ENCODE results near the gene CARNS1. TPM values are rescaled to one million over a fixed set of nuclear protein-coding genes. Genes with fewer than 3 reads are reported as not detected.
A peak's percentile ranks its signal among the peaks of the same experiment; 100 is the strongest.
"Not testable (repeated sequence)": the region's sequence is repeated elsewhere in the genome, so short reads cannot be mapped to it uniquely, and the experiment has no call there.

Gene CARNS1
- total and polyA plus RNA-seq, 7 experiments from 2014 or later = 0.53 to 14.2 (median 4.3) TPM

- Mint-ChIP-seq H3K27ac (peak overlapping the region; percentile 66 to 97 (median 95)), H3K36me3 (peaks cover 0 to 49% (median 7%) of the 10 kb centered on the region in 5 donors)
- ATAC-seq = not testable (repeated sequence)
Measured at GRCh38 chr11:67402192-67402839, 13.2 kb upstream of the CARNS1 start.

GRCh38 chr11:67403085-67403484 is 12.4 kb upstream of the CARNS1 start:
- Histone ChIP-seq H3K27ac (ENCODE audit: low read depth, low read length) (peak overlapping the region; percentile 87), H3K4me3 (ENCODE audit: low read length) (peak overlapping the region; percentile 98), H3K36me3 (ENCODE audit: control insufficient read depth in 2 of 3, insufficient read depth in 3 of 3, low read length in 3 of 3) (peaks cover 8 to 45% (median 15%) of the 10 kb centered on the region in 3 experiments), H3K4me1 (ENCODE audit: control insufficient read depth in 2 of 2, insufficient read depth in 2 of 2, low read length in 2 of 2) (peaks cover 61 to 63% of the 10 kb centered on the region in 2 donors)
- Mint-ChIP-seq H3K4me1 (peaks cover 24 to 59% (median 52%) of the 10 kb centered on the region in 7 donors), H3K4me3 (peak overlapping the region; percentile 90 to 100 (median 98)), H3K36me3 (peaks cover 0 to 48% (median 9%) of the 10 kb centered on the region in 5 donors), H3K27ac (peak overlapping the region; percentile 85 to 97 (median 95))
- intact Hi-C loops (cut with micrococcal nuclease) = loop anchor here (1.0 to 5.0 kb wide), 10 partner anchors 8 to 229 kb away; partner anchors contain the start of genes PTPRCAP (in 2 of the 2), AIP (in 1 of the 2) and RPS6KB2 (in 1 of the 2)
- H3K9me3 Mint-ChIP-seq; ATAC-seq; H3K9me3 ChIP-seq (ENCODE audit: control insufficient read depth in 2 of 3, low read length in 3 of 3); H3K27me3 ChIP-seq (ENCODE audit: control insufficient read depth in 2 of 2, insufficient read depth in 2 of 2, low read length in 2 of 2); DNase-seq; H3K27me3 Mint-ChIP-seq: not testable (repeated sequence)
- ChIA-PET CTCF (interaction anchor here (1.0 to 6.4 kb wide), 11 partner anchors 10 to 81 kb away, joined by 3 to 67 read pairs (median 6); partner anchors contain the start of genes PTPRCAP and RAD9A), POLR2A (interaction anchor here (0.8 to 25.4 kb wide), 20 partner anchors 12 to 282 kb away, joined by 3 to 1530 read pairs (median 6); partner anchors contain the start of genes AIP, CARNS1, POLD4 and PTPRCAP)

More at GRCh38 chr11:67402192-67402839, 13.2 kb upstream of the CARNS1 start:
- not testable (repeated sequence) for H3K9me3 Mint-ChIP-seq; H3K27me3 Mint-ChIP-seq; H3K27me3 ChIP-seq (ENCODE audit: control insufficient read depth in 2 of 2, insufficient read depth in 2 of 2, low read length in 2 of 2); H3K9me3 ChIP-seq (ENCODE audit: control insufficient read depth in 2 of 3, low read length in 3 of 3)
- intact Hi-C loops (cut with micrococcal nuclease) = loop anchor here (1.0 to 5.0 kb wide), 6 partner anchors 19 to 230 kb away; partner anchors contain the start of genes AIP (in 1 of the 2) and RPS6KB2 (in 1 of the 2)
- DNase-seq = peak in 2 of 9 donors; percentile 13 to 38
- ChIA-PET POLR2A (interaction anchor here (0.6 to 25.4 kb wide), 26 partner anchors 9 to 281 kb away, joined by 3 to 1530 read pairs (median 6); partner anchors contain the start of genes AIP, ANKRD13D, CARNS1 and PITPNM1), CTCF (interaction anchor here (0.6 to 6.4 kb wide), 14 partner anchors 11 to 260 kb away, joined by 3 to 67 read pairs (median 4); partner anchors contain the start of genes PITPNM1 and PTPRCAP)
- Histone ChIP-seq H3K27ac (ENCODE audit: low read depth, low read length) (peak overlapping the region; percentile 87), H3K4me1 (ENCODE audit: control insufficient read depth in 2 of 2, insufficient read depth in 2 of 2, low read length in 2 of 2) (peaks cover 58 to 63% of the 10 kb centered on the region in 2 donors), H3K36me3 (ENCODE audit: control insufficient read depth in 2 of 3, insufficient read depth in 3 of 3, low read length in 3 of 3) (peaks cover 14 to 53% (median 19%) of the 10 kb centered on the region in 3 experiments), H3K4me3 (ENCODE audit: low read length) (peak overlapping the region; percentile 98)
- Mint-ChIP-seq H3K4me3 (peak overlapping the region; percentile 72 to 100 (median 96)), H3K4me1 (peaks cover 23 to 59% (median 52%) of the 10 kb centered on the region in 7 donors)

DNA sequence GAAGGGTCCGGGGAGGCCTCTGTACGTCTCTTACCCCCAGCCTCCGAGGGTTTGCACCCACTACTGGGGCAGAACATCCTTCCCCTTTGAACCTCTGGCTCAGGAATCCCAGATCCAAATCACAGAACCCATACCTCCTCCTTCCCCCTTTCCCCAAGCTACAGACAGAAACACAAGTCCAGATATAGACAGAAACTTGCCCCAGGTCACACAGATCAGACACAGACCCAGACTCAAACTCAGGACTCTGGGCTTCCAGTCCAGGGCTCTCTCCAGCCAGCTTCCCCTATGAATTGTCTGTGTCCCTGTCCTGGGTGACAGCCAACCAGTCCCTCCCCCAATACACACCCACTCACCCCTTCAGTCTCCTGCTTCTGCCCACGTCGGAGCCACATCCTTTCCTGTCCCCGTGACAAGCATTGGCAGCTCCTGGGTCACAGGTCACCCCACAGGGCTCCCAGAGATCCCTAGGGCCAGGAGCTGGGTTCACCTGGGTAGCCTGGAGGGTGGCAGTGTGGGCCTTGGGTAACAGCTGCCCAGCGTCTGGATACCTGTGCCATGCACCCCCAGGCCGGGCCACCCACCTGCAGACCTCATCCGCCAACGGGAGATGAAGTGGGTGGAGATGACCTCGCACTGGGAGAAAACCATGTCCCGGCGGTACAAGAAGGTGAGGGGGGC is 10.8 kb upstream of the CARNS1 start:
- intact Hi-C loops (cut with micrococcal nuclease) = loop anchor here (5.0 kb wide), 2 partner anchors 132 to 228 kb away; no protein-coding TSS in a partner anchor
- H3K4me1 Mint-ChIP-seq = peaks cover 23 to 63% (median 53%) of the 10 kb centered on the region in 7 donors
- no peaks in the 10 kb centered on the region for H3K9me3 ChIP-seq (ENCODE audit: control insufficient read depth in 2 of 3, low read length in 3 of 3)
- H3K27me3 Mint-ChIP-seq = no peaks in the 10 kb centered on the region
- H3K36me3 Mint-ChIP-seq = peaks cover 0 to 51% (median 11%) of the 10 kb centered on the region in 5 donors
- H3K36me3 ChIP-seq (ENCODE audit: control insufficient read depth in 2 of 3, insufficient read depth in 3 of 3, low read length in 3 of 3) = peaks cover 0 to 32% (median 5%) of the 10 kb centered on the region in 3 experiments
- DNase-seq = peak in 6 of 9 donors; percentile 42 to 68 (median 51)
- H3K27me3 ChIP-seq (ENCODE audit: control insufficient read depth in 2 of 2, insufficient read depth in 2 of 2, low read length in 2 of 2) = no peaks in the 10 kb centered on the region
- POLR2A ChIA-PET = interaction anchor here (0.6 to 25.4 kb wide), 20 partner anchors 8 to 165 kb away, joined by 3 to 1530 read pairs (median 4); partner anchors contain the start of genes AIP, CARNS1, POLD4 and PTPRCAP
- peak overlapping the region; percentile 98 for H3K4me3 ChIP-seq (ENCODE audit: low read length)
- peak overlapping the region; percentile 87 for H3K27ac ChIP-seq (ENCODE audit: low read depth, low read length)
- CTCF ChIA-PET = interaction anchor here (1.0 to 6.4 kb wide), 9 partner anchors 8 to 64 kb away, joined by 3 to 67 read pairs (median 6); partner anchors contain the start of genes PTPRCAP and RAD9A
- peak overlapping the region; percentile 90 to 100 (median 98) for H3K4me3 Mint-ChIP-seq
- H3K9me3 Mint-ChIP-seq = peaks cover 0 to 3% (median 0%) of the 10 kb centered on the region in 11 donors
- peak overlapping the region; percentile 85 to 96 (median 95) for H3K27ac Mint-ChIP-seq
- H3K4me1 ChIP-seq (ENCODE audit: control insufficient read depth in 2 of 2, insufficient read depth in 2 of 2, low read length in 2 of 2) = peaks cover 65 to 73% of the 10 kb centered on the region in 2 donors
- ATAC-seq = no peak

GRCh38 chr11:67405196-67405567 is 10.3 kb upstream of the CARNS1 start:
- Mint-ChIP-seq H3K4me1 (peaks cover 23 to 65% (median 56%) of the 10 kb centered on the region in 7 donors), H3K36me3 (peaks cover 0 to 54% (median 11%) of the 10 kb centered on the region in 5 donors), H3K9me3 (peaks cover 0 to 3% (median 0%) of the 10 kb centered on the region in 11 donors), H3K27ac (peak overlapping the region; percentile 85 to 96 (median 95)), H3K27me3 (no peaks in the 10 kb centered on the region), H3K4me3 (peak overlapping the region; percentile 90 to 100 (median 98))
- intact Hi-C loops (cut with micrococcal nuclease) = no loop called here
- Histone ChIP-seq H3K9me3 (ENCODE audit: control insufficient read depth in 2 of 3, low read length in 3 of 3) (no peaks in the 10 kb centered on the region), H3K36me3 (ENCODE audit: control insufficient read depth in 2 of 3, insufficient read depth in 3 of 3, low read length in 3 of 3) (peaks cover 0 to 32% (median 5%) of the 10 kb centered on the region in 3 experiments), H3K27me3 (ENCODE audit: control insufficient read depth in 2 of 2, insufficient read depth in 2 of 2, low read length in 2 of 2) (no peaks in the 10 kb centered on the region), H3K4me1 (ENCODE audit: control insufficient read depth in 2 of 2, insufficient read depth in 2 of 2, low read length in 2 of 2) (peaks cover 67 to 76% of the 10 kb centered on the region in 2 donors), H3K4me3 (ENCODE audit: low read length) (peak overlapping the region; percentile 98), H3K27ac (ENCODE audit: low read depth, low read length) (peak overlapping the region; percentile 87)
- ATAC-seq (no peak), DNase-seq (peak in 2 of 9 donors; percentile 39 to 44)
- CTCF ChIA-PET = interaction anchor here (1.1 to 6.4 kb wide), 4 partner anchors 14 to 63 kb away, joined by 3 to 67 read pairs (median 22); partner anchors contain the start of gene PTPRCAP
- POLR2A ChIA-PET = interaction anchor here (0.6 to 25.4 kb wide), 14 partner anchors 9 to 165 kb away, joined by 3 to 1530 read pairs (median 4); partner anchors contain the start of genes AIP, CARNS1, POLD4 and PTPRCAP

GRCh38 chr11:67405688-67406339 is 9.7 kb upstream of the CARNS1 start:
- Mint-ChIP-seq H3K4me1 (peaks cover 28 to 65% (median 56%) of the 10 kb centered on the region in 7 donors), H3K4me3 (peak overlapping the region; percentile 90 to 100 (median 98)), H3K27me3 (no peaks in the 10 kb centered on the region), H3K9me3 (peaks cover 0 to 3% (median 0%) of the 10 kb centered on the region in 11 donors), H3K36me3 (peaks cover 0 to 49% (median 11%) of the 10 kb centered on the region in 5 donors), H3K27ac (peak overlapping the region in 8 of 9 donors; percentile 91 to 96 (median 95))
- Histone ChIP-seq H3K4me1 (ENCODE audit: control insufficient read depth in 2 of 2, insufficient read depth in 2 of 2, low read length in 2 of 2) (peaks cover 68 to 76% of the 10 kb centered on the region in 2 donors), H3K9me3 (ENCODE audit: control insufficient read depth in 2 of 3, low read length in 3 of 3) (no peaks in the 10 kb centered on the region), H3K4me3 (ENCODE audit: low read length) (peak overlapping the region; percentile 98), H3K36me3 (ENCODE audit: control insufficient read depth in 2 of 3, insufficient read depth in 3 of 3, low read length in 3 of 3) (peaks cover 0 to 26% (median 5%) of the 10 kb centered on the region in 3 experiments), H3K27ac (ENCODE audit: low read depth, low read length) (peak overlapping the region; percentile 87), H3K27me3 (ENCODE audit: control insufficient read depth in 2 of 2, insufficient read depth in 2 of 2, low read length in 2 of 2) (no peaks in the 10 kb centered on the region)
- ChIA-PET CTCF (interaction anchor here (6.4 kb wide), 1 partner anchor 13 kb away, joined by 67 read pairs; no protein-coding TSS in a partner anchor), POLR2A (interaction anchor here (0.8 to 25.4 kb wide), 8 partner anchors 15 to 94 kb away, joined by 3 to 1530 read pairs (median 50); partner anchors contain the start of genes AIP, CARNS1, POLD4 and PTPRCAP)
- intact Hi-C loops (cut with micrococcal nuclease) = no loop called here
- ATAC-seq (no peak), DNase-seq (no peak)

All from naive thymus-derived CD4-positive, alpha-beta T cell (primary cell).